AG09309 (cell line): Measurements from ENCODE around the gene RPS2.

ENCODE experiments used
- DNase-seq: peaks from one replicate; pipeline ENCODE4 v3.0.0-alpha.2; 2010; ENCODE audit warnings: low read depth
- H3K4me3 ChIP-seq: 2 replicates; pipeline ENCODE4 v1.5.1; 2011; ENCODE audit warnings: mild to moderate bottlenecking, low read depth, low read length, moderate library complexity; ENCODE audit not compliant: control insufficient read depth
- TF ChIP-seq, protein P1 (sequence below): IDR thresholded peaks from 2 replicates; pipeline ENCODE4 v1.5.1; 2011; ENCODE audit warnings: mild to moderate bottlenecking, low read depth, low read length, inconsistent platforms; ENCODE audit not compliant: insufficient read depth, control insufficient read depth; ENCODE audit errors: missing control alignments

The RPS2 gene

DNA sequence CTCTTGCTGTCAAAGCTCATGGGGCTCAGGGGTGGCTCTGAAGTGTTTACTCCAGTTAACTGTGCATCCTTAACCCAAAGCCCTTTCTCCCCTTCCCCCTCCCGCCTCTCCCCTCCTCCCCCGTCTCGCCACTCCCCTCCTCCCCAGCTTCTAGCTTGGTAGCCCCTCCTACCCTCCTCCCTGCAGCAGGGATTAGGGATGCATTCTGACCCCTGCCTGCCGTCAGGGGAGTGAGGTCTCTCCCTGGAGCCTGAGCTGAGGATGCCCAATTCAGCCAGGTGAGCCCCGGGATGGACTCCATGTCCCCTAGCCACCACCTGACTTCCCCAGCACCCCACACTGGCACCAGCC lies 48.0 kb downstream of the RPS2 start:
- DNase-seq = no peak
- TF ChIP-seq, protein P1, sequence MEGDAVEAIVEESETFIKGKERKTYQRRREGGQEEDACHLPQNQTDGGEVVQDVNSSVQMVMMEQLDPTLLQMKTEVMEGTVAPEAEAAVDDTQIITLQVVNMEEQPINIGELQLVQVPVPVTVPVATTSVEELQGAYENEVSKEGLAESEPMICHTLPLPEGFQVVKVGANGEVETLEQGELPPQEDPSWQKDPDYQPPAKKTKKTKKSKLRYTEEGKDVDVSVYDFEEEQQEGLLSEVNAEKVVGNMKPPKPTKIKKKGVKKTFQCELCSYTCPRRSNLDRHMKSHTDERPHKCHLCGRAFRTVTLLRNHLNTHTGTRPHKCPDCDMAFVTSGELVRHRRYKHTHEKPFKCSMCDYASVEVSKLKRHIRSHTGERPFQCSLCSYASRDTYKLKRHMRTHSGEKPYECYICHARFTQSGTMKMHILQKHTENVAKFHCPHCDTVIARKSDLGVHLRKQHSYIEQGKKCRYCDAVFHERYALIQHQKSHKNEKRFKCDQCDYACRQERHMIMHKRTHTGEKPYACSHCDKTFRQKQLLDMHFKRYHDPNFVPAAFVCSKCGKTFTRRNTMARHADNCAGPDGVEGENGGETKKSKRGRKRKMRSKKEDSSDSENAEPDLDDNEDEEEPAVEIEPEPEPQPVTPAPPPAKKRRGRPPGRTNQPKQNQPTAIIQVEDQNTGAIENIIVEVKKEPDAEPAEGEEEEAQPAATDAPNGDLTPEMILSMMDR = no peak
- H3K4me3 ChIP-seq = no peak overlapping the region

DNA sequence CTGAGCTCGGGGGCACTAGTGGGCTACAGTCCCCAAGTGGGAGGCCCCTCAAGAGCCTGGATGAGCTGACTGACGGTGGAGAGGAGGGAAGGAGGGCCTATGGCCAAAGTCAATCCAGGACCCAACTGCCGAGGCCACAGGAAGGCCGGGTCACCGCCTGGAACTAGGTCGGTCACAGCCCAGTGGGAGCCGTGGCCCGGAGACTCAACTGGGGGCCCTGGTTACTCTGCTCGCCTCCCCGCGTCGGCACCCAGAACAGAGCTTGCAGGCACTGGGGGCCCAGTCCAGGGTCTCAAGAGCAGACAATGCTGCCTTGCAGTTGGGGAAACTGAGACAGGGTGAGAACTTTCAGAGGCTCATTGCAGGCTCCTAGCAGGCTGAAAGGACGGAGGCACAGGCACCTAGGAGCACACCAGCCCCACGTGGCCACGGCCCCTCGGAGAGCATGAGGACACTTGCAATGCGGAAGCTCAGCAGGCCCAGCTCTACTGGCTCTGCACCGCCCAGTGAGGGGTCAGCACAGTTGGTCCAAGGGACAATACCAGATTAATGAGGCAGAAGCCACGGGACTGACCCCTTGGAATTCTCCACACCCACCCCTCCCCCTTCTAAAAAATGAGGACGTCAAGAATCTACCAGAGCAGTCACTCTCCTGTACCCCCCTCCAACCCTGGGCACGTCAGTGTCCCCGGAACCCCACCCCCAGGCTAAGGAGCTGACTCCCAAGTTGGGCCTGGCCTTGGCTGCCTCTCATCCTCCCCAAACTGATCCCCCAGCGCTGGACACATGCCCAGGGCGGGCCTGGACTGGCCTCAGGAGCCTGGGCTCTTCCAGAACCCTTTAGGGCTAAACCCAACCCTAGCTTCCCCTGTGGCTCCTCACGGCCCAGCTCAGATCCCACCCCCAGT lies 48.6 kb downstream of the RPS2 start:
- TF ChIP-seq, protein P1 = no peak
- H3K4me3 ChIP-seq = no peak overlapping the region
- DNase-seq = no peak

- TF ChIP-seq, protein P1 = no peak
- no peak for DNase-seq
- no peak overlapping the region for H3K4me3 ChIP-seq
Measured at GRCh38 chr16:1914988-1915387, 49.6 kb downstream of the RPS2 start.

GRCh38 chr16:1914084-1914608 lies 50.5 kb downstream of the RPS2 start:
- no peak overlapping the region for H3K4me3 ChIP-seq
- TF ChIP-seq, protein P1 = no peak
- no peak for DNase-seq

DNA sequence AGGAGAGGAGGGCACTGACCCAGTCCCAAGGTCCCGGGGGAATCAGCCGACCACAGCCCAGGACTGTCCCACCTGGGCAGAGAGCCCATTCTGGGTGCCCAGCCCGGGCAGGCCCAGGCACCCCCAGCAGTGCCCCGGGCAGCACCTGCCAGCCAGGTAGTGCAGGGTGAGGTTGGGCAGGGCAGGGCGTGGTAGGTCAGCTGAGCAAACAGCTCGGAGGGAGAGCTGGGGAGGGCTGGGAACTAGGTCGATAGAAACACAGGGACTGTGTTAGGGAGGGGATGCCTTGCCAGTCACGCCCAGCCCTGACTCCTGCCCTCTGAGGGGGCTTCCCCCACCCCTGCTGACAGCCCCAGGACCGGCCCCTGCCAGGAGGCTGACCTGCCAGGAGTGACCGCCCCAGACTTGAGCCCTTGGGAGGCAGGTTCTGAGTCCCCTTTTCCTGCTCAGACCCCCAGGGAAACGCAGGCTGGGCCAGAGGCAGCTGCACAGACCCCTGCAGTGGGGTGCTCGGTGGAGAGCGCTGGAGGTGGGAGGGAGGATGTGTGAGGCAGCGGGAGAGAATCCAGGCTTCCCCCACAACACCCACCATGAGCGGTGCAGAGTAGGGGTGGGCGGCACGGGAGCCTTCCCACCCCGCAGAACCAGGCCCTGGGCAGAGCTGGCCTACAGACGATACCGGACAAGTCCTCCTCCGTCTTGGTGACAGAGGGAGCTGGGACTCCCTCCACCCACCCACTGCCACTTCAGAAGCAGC lies 51.1 kb downstream of the RPS2 start:
- DNase-seq = no peak
- TF ChIP-seq, protein P1 = no peak
- no peak overlapping the region for H3K4me3 ChIP-seq

DNA sequence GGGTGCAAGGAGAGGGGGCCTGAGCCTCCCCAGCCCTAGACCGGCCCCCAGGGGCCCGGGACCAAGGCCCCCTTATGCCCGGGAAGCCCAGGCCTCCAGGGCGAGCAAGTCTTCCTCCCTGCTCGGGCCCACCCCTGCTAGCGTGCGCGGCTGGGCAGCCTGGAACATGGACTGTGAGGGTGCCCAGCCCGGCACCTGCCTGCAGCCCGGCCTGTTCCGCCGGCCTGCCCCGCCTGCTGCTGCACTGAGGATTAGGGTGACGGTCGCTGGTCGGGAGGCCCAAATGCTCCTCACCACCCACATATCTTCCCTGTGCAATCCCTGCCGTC lies 52.4 kb downstream of the RPS2 start:
- DNase-seq = no peak
- no peak overlapping the region for H3K4me3 ChIP-seq
- TF ChIP-seq, protein P1 = no peak
